CD4-positive, alpha-beta T cell treated with Interleukin-6 for 4 hours (primary cell): ENCODE data around the gene CSNK2A1.

Source experiments
- DNase-seq: peaks from one replicate; pipeline ENCODE4 v3.0.0-alpha.2; 2020; ENCODE audit warnings: mixed read lengths

The CSNK2A1 gene

GRCh38 chr20:563187-563586, 19.6 kb upstream of the CSNK2A1 start:
- DNase-seq = no peak

GRCh38 chr20:562232-562897, 18.8 kb upstream of the CSNK2A1 start:
- no peak for DNase-seq

GRCh38 chr20:561437-562231, 18.0 kb upstream of the CSNK2A1 start:
- DNase-seq = peak; percentile 31

- DNase-seq = no peak
Observed at GRCh38 chr20:560680-561079, 17.1 kb upstream of the CSNK2A1 start.

GRCh38 chr20:558117-558516, 14.5 kb upstream of the CSNK2A1 start:
- no peak for DNase-seq

- no peak for DNase-seq
Observed at GRCh38 chr20:556984-557383, 13.4 kb upstream of the CSNK2A1 start.

- no peak for DNase-seq
Observed at GRCh38 chr20:555976-556385, 12.4 kb upstream of the CSNK2A1 start.

DNA sequence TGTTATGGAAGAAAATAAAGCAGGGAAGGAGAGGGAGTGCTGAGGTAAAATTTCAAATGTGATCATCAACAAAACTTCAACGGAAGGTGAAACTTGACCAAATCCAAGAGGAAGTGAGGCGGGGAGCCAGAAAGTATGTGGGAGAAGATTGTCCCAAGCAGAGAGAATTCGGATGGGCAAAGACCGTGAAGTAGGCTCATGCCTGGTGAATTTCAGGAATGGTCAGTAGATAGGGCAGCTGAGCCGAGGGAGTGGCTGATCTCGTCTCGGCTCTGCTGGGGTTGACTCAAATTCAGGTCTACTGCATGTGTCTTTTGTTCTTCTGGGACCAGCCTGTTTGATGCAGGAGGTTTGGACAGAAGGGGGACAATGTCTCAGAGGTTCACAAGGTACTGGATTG, 7.0 kb upstream of the CSNK2A1 start:
- no peak for DNase-seq

GRCh38 chr20:549722-550496, 6.3 kb upstream of the CSNK2A1 start:
- no peak for DNase-seq

DNA sequence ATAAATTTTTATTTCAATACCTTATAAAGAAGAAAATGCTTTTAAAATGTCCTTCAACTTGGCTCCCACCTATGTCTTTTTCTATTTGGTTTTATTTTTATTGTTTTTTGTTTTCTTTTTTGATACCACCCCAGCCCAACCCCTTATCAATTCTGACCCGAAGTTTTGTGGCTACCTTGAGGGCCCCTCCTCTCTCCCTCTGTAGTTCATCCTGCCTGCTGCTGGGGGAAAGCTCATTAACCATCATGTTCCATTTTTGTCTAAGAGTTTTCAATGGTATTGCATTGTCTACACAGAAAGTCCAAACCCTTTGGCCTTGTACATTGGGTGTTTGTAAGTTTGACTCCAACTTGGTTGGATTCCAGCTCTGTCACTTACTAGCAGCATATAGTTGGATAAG, 5.3 kb upstream of the CSNK2A1 start:
- no peak for DNase-seq

DNA sequence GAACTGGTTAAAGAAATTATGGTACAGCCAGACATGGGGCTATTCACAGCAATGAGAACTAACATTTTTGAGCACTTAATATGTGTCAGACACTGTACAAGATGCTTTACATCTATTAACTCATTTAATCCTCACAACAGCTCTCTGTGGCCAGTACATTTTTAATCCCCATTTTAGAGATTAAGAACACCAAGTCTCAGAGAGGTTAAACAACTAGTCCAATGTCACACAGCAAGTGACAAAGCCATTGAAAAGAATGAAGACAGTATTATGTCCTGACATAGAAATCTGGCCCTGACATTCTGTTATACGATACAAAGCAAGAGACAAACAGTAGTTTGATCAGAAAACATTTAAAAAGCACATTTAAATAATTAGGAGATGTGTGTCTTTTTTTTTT, 3.8 kb upstream of the CSNK2A1 start:
- DNase-seq = no peak

GRCh38 chr20:546353-546752, 2.8 kb upstream of the CSNK2A1 start:
- DNase-seq = no peak

GRCh38 chr20:544153-544725, 649 bp upstream of the CSNK2A1 start:
- no peak for DNase-seq

DNA sequence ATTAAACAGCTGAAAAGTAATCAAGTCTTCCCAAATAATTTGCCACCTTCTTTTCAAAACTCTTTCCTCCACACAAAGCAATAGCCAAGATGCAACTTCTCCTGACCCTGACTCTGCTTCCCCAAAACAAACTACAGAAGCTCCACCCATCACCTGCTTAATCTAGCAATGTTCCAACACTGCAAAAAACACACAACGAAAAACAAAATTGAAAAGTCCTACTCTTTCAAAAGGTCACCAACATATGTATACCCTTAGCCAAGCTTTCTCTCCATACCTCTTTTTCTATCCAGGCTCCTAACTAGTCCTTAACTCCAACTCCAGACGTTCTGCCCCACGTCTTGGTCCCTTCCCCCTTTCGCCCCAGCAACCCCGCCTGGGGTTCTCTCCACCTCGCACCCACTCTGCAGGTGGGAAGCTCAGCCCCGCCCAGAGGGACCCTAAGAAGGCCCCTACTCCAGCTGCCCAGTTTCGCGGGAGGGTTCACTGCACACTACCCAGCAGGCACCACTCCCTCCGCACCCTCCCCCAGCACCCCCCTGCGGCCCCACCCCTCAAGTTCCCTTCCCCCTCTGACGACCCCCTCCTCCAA, 717 bp downstream of the CSNK2A1 start:
- DNase-seq = peak; percentile 21

DNA sequence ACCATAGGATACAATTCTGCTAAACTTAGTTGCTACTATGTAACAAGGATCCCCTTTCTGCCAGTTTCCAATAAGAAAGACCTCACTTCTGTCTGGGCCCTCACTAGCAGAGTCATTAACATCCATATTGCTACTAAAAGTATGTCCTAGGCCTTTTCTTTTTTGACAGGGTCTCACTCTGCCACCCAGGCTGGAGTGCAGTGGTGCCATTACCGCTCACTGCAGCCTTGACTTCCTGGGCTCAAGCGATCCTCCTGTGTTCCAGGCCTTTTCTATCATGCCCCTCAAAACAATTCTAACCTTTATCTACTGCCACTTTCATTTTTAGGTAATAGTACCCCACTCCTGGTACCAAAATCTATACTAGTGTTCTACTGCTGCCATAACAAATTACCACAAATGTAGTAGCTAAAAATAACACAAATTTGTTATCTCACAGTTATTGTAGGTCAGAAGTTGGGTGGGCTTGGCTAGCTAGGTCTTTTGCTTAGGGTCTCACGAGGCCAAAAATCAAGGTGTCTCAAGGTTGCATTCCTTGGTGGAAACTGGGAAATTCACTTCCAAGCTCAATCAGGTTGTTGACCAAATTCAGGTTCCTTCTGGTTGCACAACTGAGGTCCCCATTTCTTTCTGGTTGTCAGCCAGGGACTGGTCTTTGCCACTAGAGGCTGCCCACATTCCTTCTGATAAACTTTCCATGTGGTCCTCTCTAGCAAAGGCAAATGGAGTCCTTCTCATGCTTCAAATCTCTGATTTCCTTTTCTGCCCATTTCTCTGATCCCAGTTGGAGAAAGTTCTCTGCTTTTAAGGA, 3.0 kb downstream of the CSNK2A1 start:
- DNase-seq = no peak

- no peak for DNase-seq
Observed at GRCh38 chr20:539848-540247, 3.7 kb downstream of the CSNK2A1 start.

DNA sequence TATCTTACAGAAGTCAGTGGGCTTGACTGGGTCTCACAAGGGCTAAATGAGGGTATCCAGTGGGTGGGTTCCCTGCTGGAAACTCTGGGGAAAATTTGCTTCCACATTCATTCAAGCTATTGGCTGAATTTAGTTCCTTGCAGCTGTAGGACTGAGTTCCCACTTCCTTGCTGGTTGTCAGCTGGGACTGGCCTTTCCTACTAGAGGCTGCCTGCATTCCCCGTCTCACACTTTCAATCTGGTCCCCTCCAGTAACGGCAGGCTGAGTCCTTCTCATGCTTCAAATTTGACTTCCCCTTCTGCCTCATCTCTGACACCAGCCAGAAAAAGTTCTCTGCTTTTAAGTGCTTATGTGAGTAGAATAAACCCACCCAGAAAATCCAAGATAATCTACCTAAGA, 4.4 kb downstream of the CSNK2A1 start:
- DNase-seq = no peak

- DNase-seq = no peak
Observed at GRCh38 chr20:537983-538382, 5.6 kb downstream of the CSNK2A1 start.

- no peak for DNase-seq
Observed at GRCh38 chr20:536426-537010, 7.1 kb downstream of the CSNK2A1 start.

GRCh38 chr20:535958-536357, 7.6 kb downstream of the CSNK2A1 start:
- no peak for DNase-seq

- DNase-seq = no peak
Observed at GRCh38 chr20:533526-533925, 10.1 kb downstream of the CSNK2A1 start.

DNA sequence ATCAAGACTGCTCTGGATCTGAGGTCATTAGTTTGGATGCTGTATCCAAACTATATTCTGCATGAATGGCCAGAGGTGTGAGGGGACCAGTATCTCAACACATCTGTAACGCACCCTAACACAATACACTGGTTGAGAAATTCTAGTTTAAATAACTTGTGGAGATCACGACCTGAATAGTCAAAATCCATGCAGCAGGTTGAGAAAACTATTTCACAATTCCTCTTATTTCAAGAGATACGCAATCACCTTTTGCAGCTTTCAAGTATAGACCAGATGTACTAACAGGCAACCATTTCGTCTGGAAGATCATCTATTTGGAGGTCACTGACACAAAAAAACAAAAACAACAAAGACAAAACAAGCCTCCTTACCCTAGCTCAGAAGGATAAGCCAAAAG, 11.1 kb downstream of the CSNK2A1 start:
- DNase-seq = no peak
